IMR-90 (cell line): ENCODE measurements around the gene KIFC3. TPM values are rescaled to one million over a fixed set of nuclear protein-coding genes. Genes with fewer than 3 reads are reported as not detected.

Source experiments
- ATAC-seq: fragments of 200-7000 bp; cut with Tn5 transposase; 2 replicates; pipeline ENCODE4 v1.9.1; 2020; ENCODE audit warnings: low read depth, mild to moderate bottlenecking, moderate library complexity
- BruUV-seq: library from RNA; stranded (reverse); fragments of 400-500 nt; replicated peaks from 2 replicates; lab custom pipeline; 2021; lab: Mats Ljungman, UMichigan
- CTCF ChIA-PET: fragments of 300-600 bp; formaldehyde crosslinking; extraction: SDS; loops from one replicate; lab custom pipeline; 2021; ENCODE audit warnings: antibody characterized with exemption; lab: Yijun Ruan, JAX
- POLR2A ChIA-PET: fragments of 300-600 bp; sonication (Branson Sonifier 250); formaldehyde crosslinking; loops from one replicate; lab custom pipeline; 2022; ENCODE audit warnings: antibody characterized with exemption; ENCODE audit not compliant: unreplicated experiment; lab: Charles Lee
- DNase-seq: peaks from one replicate; pipeline ENCODE4 v3.0.0; 2013
- H2AFZ ChIP-seq: replicated peaks from 2 replicates; pipeline ENCODE3; 2013; ENCODE audit warnings: low read length, mild to moderate bottlenecking; ENCODE audit not compliant: poor library complexity
- H2AK5ac ChIP-seq: 2 replicates; pipeline ENCODE4 v1.6.1; 2013; ENCODE audit warnings: low read depth, low read length, inconsistent platforms
- H2AK9ac ChIP-seq: replicated peaks from 2 replicates; pipeline ENCODE3; 2013; ENCODE audit warnings: mild to moderate bottlenecking, low read depth, low read length, moderate library complexity; ENCODE audit not compliant: poor library complexity
- H2BK120ac ChIP-seq: 2 replicates; pipeline ENCODE4 v1.6.1; 2013; ENCODE audit warnings: low read depth, low read length, inconsistent platforms
- H2BK15ac ChIP-seq: 3 replicates; pipeline ENCODE4 v1.6.1; 2013; ENCODE audit warnings: low read depth, low read length, inconsistent platforms
- H2BK20ac ChIP-seq: 2 replicates; pipeline ENCODE4 v1.6.1; 2013; ENCODE audit warnings: low read depth, mild to moderate bottlenecking, inconsistent platforms, low read length, moderate library complexity
- H2BK5ac ChIP-seq: 2 replicates; pipeline ENCODE4 v1.6.1; 2013; ENCODE audit warnings: mild to moderate bottlenecking, low read depth, low read length, inconsistent platforms; ENCODE audit not compliant: poor library complexity, severe bottlenecking
- H3K14ac ChIP-seq: replicated peaks from 2 replicates; pipeline ENCODE4 v1.6.1; 2013; ENCODE audit warnings: low read depth, low read length, inconsistent platforms
- H3K18ac ChIP-seq: 2 replicates; pipeline ENCODE4 v1.6.1; 2013; ENCODE audit warnings: low read depth, low read length, control low read depth
- H3K23ac ChIP-seq: 2 replicates; pipeline ENCODE4 v1.6.1; 2013; ENCODE audit warnings: low read depth, low read length, inconsistent platforms
- H3K27ac ChIP-seq: 2 replicates; pipeline ENCODE4 v1.5.1; 2013; ENCODE audit warnings: mild to moderate bottlenecking, control low read depth, low read length; ENCODE audit not compliant: insufficient read depth
- H3K27me3 ChIP-seq: 2 replicates; pipeline ENCODE4 v1.6.1; 2013; ENCODE audit warnings: low read length; ENCODE audit not compliant: control insufficient read depth, insufficient read depth
- H3K36me3 ChIP-seq: 2 replicates; pipeline ENCODE4 v1.6.1; 2013; ENCODE audit warnings: low read length, mixed read lengths; ENCODE audit not compliant: control insufficient read depth, insufficient read depth
- H3K4ac ChIP-seq: 2 replicates; pipeline ENCODE4 v1.6.1; 2013; ENCODE audit warnings: low read depth, low read length, inconsistent platforms
- H3K4me1 ChIP-seq: 2 replicates; pipeline ENCODE4 v1.6.1; 2013; ENCODE audit warnings: low read length, mixed read lengths; ENCODE audit not compliant: control insufficient read depth, insufficient read depth
- H3K4me2 ChIP-seq: 2 replicates; pipeline ENCODE4 v1.6.1; 2013; ENCODE audit warnings: low read depth, mild to moderate bottlenecking, control low read depth, low read length, moderate library complexity
- H3K4me3 ChIP-seq: 2 replicates; pipeline ENCODE4 v1.5.1; 2013; ENCODE audit warnings: low read depth, mild to moderate bottlenecking, control low read depth, low read length, moderate library complexity; ENCODE audit not compliant: insufficient read depth
- H3K56ac ChIP-seq: 2 replicates; pipeline ENCODE4 v1.6.1; 2013; ENCODE audit warnings: low read length, inconsistent platforms; ENCODE audit not compliant: insufficient read depth; ENCODE audit errors: extremely low read depth
- H3K79me1 ChIP-seq, 2 experiments: 2 replicates each; pipeline ENCODE4 v1.6.1; 2013; ENCODE audit warnings: low read length in 2 of 2, inconsistent platforms in 1 of 2, low read depth in 1 of 2
- H3K9ac ChIP-seq: 2 replicates; pipeline ENCODE4 v1.6.1; 2013; ENCODE audit warnings: low read depth, low read length, control low read depth
- H3K9me1 ChIP-seq: 2 replicates; pipeline ENCODE4 v1.6.1; 2013; ENCODE audit warnings: low read length, inconsistent platforms; ENCODE audit not compliant: insufficient read depth
- H3K9me3 ChIP-seq: 2 replicates; pipeline ENCODE4 v1.6.1; 2013; ENCODE audit warnings: low read length; ENCODE audit not compliant: control insufficient read depth, insufficient read depth
- H4K20me1 ChIP-seq: 2 replicates; pipeline ENCODE4 v1.6.1; 2013; ENCODE audit warnings: low read length, inconsistent platforms; ENCODE audit not compliant: insufficient read depth
- H4K5ac ChIP-seq: 2 replicates; pipeline ENCODE4 v1.6.1; 2013; ENCODE audit warnings: mild to moderate bottlenecking, low read depth, low read length, control low read depth
- H4K8ac ChIP-seq, 2 experiments: 2 replicates each; pipeline ENCODE4 v1.6.1; 2013; ENCODE audit warnings: low read depth in 2 of 2, low read length in 2 of 2, control low read depth in 1 of 2, inconsistent platforms in 1 of 2
- H4K91ac ChIP-seq: 2 replicates; pipeline ENCODE4 v1.6.1; 2013; ENCODE audit warnings: low read depth, low read length, inconsistent platforms; ENCODE audit not compliant: insufficient read depth
- CEBPB ChIP-seq: IDR thresholded peaks from 2 replicates; pipeline ENCODE4 v1.6.1; 2012; ENCODE audit warnings: low read depth, low read length, improper control_type of control experiment
- CHD1 ChIP-seq: IDR thresholded peaks from 2 replicates; pipeline ENCODE4 v1.6.1; 2012; ENCODE audit warnings: low read depth, low read length, improper control_type of control experiment
- CTCF ChIP-seq: conservative IDR thresholded peaks from 2 replicates; pipeline ENCODE4 v1.5.1; 2012; ENCODE audit warnings: mild to moderate bottlenecking, low read depth, low read length, improper control_type of control experiment
- MAZ ChIP-seq: IDR thresholded peaks from 2 replicates; pipeline ENCODE4 v1.6.1; 2012; ENCODE audit warnings: low read depth, mild to moderate bottlenecking, low read length, improper control_type of control experiment, moderate library complexity, borderline replicate concordance
- MXI1 ChIP-seq: IDR thresholded peaks from 2 replicates; pipeline ENCODE4 v1.6.1; 2012; ENCODE audit warnings: low read depth, mild to moderate bottlenecking, low read length, moderate library complexity, borderline replicate concordance
- RAD21 ChIP-seq: IDR thresholded peaks from 2 replicates; pipeline ENCODE4 v1.6.1; 2012; ENCODE audit warnings: low read length, improper control_type of control experiment
- RCOR1 ChIP-seq: IDR thresholded peaks from 2 replicates; pipeline ENCODE4 v1.6.1; 2012; ENCODE audit warnings: mild to moderate bottlenecking, low read length, improper control_type of control experiment; ENCODE audit not compliant: insufficient replicate concordance
- SMC3 ChIP-seq: fragments of 150-350 bp; IDR thresholded peaks from 2 replicates; pipeline ENCODE4 v1.6.1; 2016; ENCODE audit warnings: low read depth, mild to moderate bottlenecking, antibody characterized with exemption, low read length, moderate library complexity
- USF2 ChIP-seq: fragments of 150-350 bp; IDR thresholded peaks from 2 replicates; pipeline ENCODE4 v1.6.1; 2017; ENCODE audit warnings: mild to moderate bottlenecking, antibody characterized with exemption, low read length, low read depth
- WGBS, 2 experiments: methylation state at CpG; one replicate each; pipeline versions ENCODE4 v1.1.5 to v1.1.7; 2013; ENCODE audit warnings: missing lambda C conversion rate in 2 of 2; ENCODE audit not compliant: insufficient read length in 1 of 2; ENCODE audit errors: extremely low coverage in 2 of 2; 5-methylcytosine and 5-hydroxymethylcytosine counted together
- dilution Hi-C: fragments of 300-500 bp; cut with HindIII; formaldehyde crosslinking; loops from one replicate; pipeline ENCODE4 v1.14.3; 2018; ENCODE audit warnings: low sequenced_read_pairs; ENCODE audit not compliant: unreplicated experiment
- in situ Hi-C: fragments of 300-500 bp; cut with MboI; formaldehyde crosslinking; loops from 3 replicates; pipeline ENCODE4 v1.14.3; 2019; ENCODE audit warnings: low sequenced_read_pairs, inconsistent platforms, mixed read lengths
- intact Hi-C: fragments of 100-400 bp; cut with micrococcal nuclease; formaldehyde crosslinking; loops from 2 replicates; pipeline ENCODE4 v1.10.0; 2022
- polyA plus RNA-seq, 3 experiments: library from polyadenylated mRNA; depleted of rRNA; stranded (reverse); fragments of >200 nt; gene quantifications; 2 replicates each; pipeline ENCODE4 v1.2.3, GENCODE V29; 2012; ENCODE audit warnings: low replicate concordance in 1 of 3
- total RNA-seq: library from RNA; depleted of rRNA; stranded (reverse); fragments of >200 nt; gene quantifications from 2 replicates; pipeline ENCODE4 v1.2.3, GENCODE V29; 2012

The KIFC3 gene
- total and polyA plus RNA-seq, 2 of the 4 experiments (the other 2 are of a cell fraction): 48.6 to 62.5 TPM

DNA sequence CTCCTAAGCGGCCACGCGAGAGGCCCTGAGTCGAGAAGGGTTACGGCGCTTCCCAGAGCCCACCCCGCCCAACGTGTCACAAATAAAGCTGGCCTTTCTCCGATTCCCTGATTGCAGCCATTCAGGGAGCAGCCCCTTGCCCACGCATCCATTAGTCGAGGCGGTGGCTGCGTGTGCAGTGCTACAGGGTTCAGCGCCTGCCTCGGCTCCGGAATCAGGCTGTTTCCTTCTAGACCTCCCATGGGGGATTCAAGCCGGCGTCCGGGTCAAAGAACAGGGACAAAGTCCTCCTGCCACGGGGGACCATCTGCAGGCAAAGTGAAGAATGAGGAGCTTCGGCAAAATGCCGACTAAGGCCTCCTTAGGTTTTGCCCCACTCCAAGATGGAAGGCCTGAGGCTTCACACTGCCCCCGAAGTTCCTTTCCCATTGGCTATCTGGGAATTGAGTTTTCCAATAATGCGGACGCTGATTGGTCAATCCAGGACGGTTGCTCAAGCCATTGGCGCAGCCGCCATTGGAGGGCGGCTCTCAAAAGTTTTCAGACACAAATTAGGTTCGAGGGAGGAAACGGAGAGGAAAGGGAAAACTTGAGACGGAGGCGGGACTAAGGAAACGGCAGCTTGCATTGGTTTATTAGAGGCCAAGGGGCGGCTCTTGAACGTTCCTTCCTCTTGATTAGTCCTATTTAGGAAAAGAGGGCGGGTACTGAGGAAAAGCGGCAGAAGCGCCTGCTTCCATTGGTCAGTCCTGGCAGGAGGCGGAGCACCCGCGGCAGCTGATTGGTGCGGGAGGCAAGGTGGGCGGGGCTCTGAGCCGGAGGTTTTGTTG, 67.2 kb downstream of the KIFC3 start (continued):
- TF ChIP-seq MXI1: no peak
- peak; percentile 55; the same call in 1 of the 2 replicates for TF ChIP-seq MAZ
- no peak for TF ChIP-seq RAD21

GRCh38 chr16:57734308-57734924, 67.9 kb downstream of the KIFC3 start:
- POLR2A ChIA-PET: no interaction called here
- peak overlapping the region; percentile 84 for H3K27ac ChIP-seq
- DNase-seq (no peak), ATAC-seq (no peak)
- peak overlapping the region; percentile 81 for H4K91ac ChIP-seq
- H3K4ac ChIP-seq: peak overlapping the region; percentile 91
- peak overlapping the region; percentile 45; the same call in 1 of the 2 replicates for H2BK120ac ChIP-seq
- peak overlapping the region; percentile 62 for H3K4me3 ChIP-seq
- 100% methylated on average over 2 of the region's 20 CpGs; no CpG with 5 or more reads in 1 of the 2 experiments for WGBS, 2 experiments
- dilution Hi-C loops: no loop called here
- peaks cover 10% of the 10 kb centered on the region for H3K4me1 ChIP-seq
- H2BK5ac ChIP-seq: peak overlapping the region; percentile 72
- peaks cover 3% of the 10 kb centered on the region; the same call in 1 of the 2 replicates for H3K9me1 ChIP-seq
- peak overlapping the region; percentile 97 for H4K8ac ChIP-seq
- intact Hi-C loops: no loop called here
- in situ Hi-C loops: no loop called here
- no peaks in the 10 kb centered on the region for H3K9me3 ChIP-seq
- peak overlapping the region; percentile 73 for H3K4me2 ChIP-seq
- peak overlapping the region; percentile 26; the same call in 1 of the 2 replicates for H3K18ac ChIP-seq
- H3K36me3 ChIP-seq: no peaks in the 10 kb centered on the region
- BruUV-seq: no TSS peak
- H2BK15ac ChIP-seq: no peak overlapping the region
- H3K9ac ChIP-seq: peak overlapping the region; percentile 81
- peak overlapping the region; percentile 53 for H2AK5ac ChIP-seq
- peak overlapping the region; percentile 81 for H3K56ac ChIP-seq
- no peak overlapping the region for H2BK20ac ChIP-seq
- H2AFZ ChIP-seq: peak overlapping the region; percentile 93
- H3K79me1 ChIP-seq: peaks cover 0 to 22% of the 10 kb centered on the region in 2 experiments; a peak in 2 of 4 replicates
- no peaks in the 10 kb centered on the region for H3K27me3 ChIP-seq
- peak overlapping the region; percentile 88 for H2AK9ac ChIP-seq
- H4K20me1 ChIP-seq: no peaks in the 10 kb centered on the region
- CTCF ChIA-PET: interaction anchor here (0.6 to 1.2 kb wide), 2 partner anchors 143 to 154 kb away, joined by 3 read pairs; no protein-coding TSS in a partner anchor
- H3K14ac ChIP-seq: peak overlapping the region; percentile 94
- H3K23ac ChIP-seq: peak overlapping the region; percentile 54
- peak overlapping the region; percentile 76 for H4K5ac ChIP-seq
- TF ChIP-seq MAZ: no peak
- TF ChIP-seq CHD1: no peak
- no peak for TF ChIP-seq SMC3
- TF ChIP-seq RAD21: no peak
- no peak for TF ChIP-seq CEBPB
- TF ChIP-seq RCOR1: no peak
- TF ChIP-seq USF2: no peak
- no peak for TF ChIP-seq CTCF
